ENCODE data around the gene SMOC2. TPM values are rescaled to one million over a fixed set of nuclear protein-coding genes. Genes with fewer than 3 reads are reported as not detected.

Gene SMOC2
- total RNA-seq, 1 donor from 2014 or later = 102 TPM

- H3K27me3 ChIP-seq = no peaks in the 10 kb centered on the region
- no peak for TF ChIP-seq CTCF (IDR thresholded peaks at IDR 0.05)
- no peaks in the 10 kb centered on the region for H3K36me3 ChIP-seq
- H3K4me3 ChIP-seq = no peak overlapping the region
- H3K9me3 ChIP-seq = no peaks in the 10 kb centered on the region
- H3K27ac ChIP-seq = no peak overlapping the region
- DNase-seq (ENCODE audit: low spot score in 2 of 2) = no peak
- peaks cover 3 to 11% of the 10 kb centered on the region in 2 donors for H3K4me1 ChIP-seq
- intact Hi-C loops (cut with DNase I) = no loop called here
Measured at GRCh38 chr6:168462289-168462853, 21.4 kb downstream of the SMOC2 start.

GRCh38 chr6:168464546-168464945 is 23.6 kb downstream of the SMOC2 start:
- DNase-seq (ENCODE audit: low spot score in 2 of 2) = no peak
- intact Hi-C loops (cut with DNase I) = no loop called here
- H3K4me1 ChIP-seq = peaks cover 3 to 15% of the 10 kb centered on the region in 2 donors
- H3K27me3 ChIP-seq = no peaks in the 10 kb centered on the region
- TF ChIP-seq CTCF (IDR thresholded peaks at IDR 0.05) = no peak
- H3K9me3 ChIP-seq = no peaks in the 10 kb centered on the region
- peaks cover 0 to 1% of the 10 kb centered on the region in 2 donors for H3K36me3 ChIP-seq
- H3K27ac ChIP-seq = peak overlapping the region; percentile 69 to 73
- H3K4me3 ChIP-seq = peak overlapping the region in 1 of 2 donors; percentile 32

GRCh38 chr6:168468045-168468444 is 27.1 kb downstream of the SMOC2 start:
- no peak overlapping the region for H3K4me3 ChIP-seq
- TF ChIP-seq CTCF (IDR thresholded peaks at IDR 0.05) = no peak
- H3K27ac ChIP-seq = no peak overlapping the region
- peaks cover 0 to 15% of the 10 kb centered on the region in 2 donors for H3K4me1 ChIP-seq
- no peaks in the 10 kb centered on the region for H3K27me3 ChIP-seq
- intact Hi-C loops (cut with DNase I) = no loop called here
- no peak for DNase-seq (ENCODE audit: low spot score in 2 of 2)
- no peaks in the 10 kb centered on the region for H3K9me3 ChIP-seq
- H3K36me3 ChIP-seq = peaks cover 0 to 3% of the 10 kb centered on the region in 2 donors

GRCh38 chr6:168469521-168469920 is 28.5 kb downstream of the SMOC2 start:
- intact Hi-C loops (cut with DNase I) = no loop called here
- Histone ChIP-seq H3K4me1 (peaks cover 0 to 15% of the 10 kb centered on the region in 2 donors), H3K9me3 (no peaks in the 10 kb centered on the region), H3K27me3 (no peaks in the 10 kb centered on the region), H3K36me3 (peaks cover 3% of the 10 kb centered on the region in 2 donors), H3K4me3 (no peak overlapping the region), H3K27ac (no peak overlapping the region)
- no peak for DNase-seq (ENCODE audit: low spot score in 2 of 2)
- no peak for TF ChIP-seq CTCF (IDR thresholded peaks at IDR 0.05)

- Histone ChIP-seq H3K9me3 (no peaks in the 10 kb centered on the region), H3K27me3 (no peaks in the 10 kb centered on the region), H3K4me1 (peaks cover 0 to 12% of the 10 kb centered on the region in 2 donors), H3K4me3 (no peak overlapping the region), H3K27ac (no peak overlapping the region), H3K36me3 (peaks cover 3% of the 10 kb centered on the region in 2 donors)
- no peak for DNase-seq (ENCODE audit: low spot score in 2 of 2)
- intact Hi-C loops (cut with DNase I) = no loop called here
- no peak for TF ChIP-seq CTCF (IDR thresholded peaks at IDR 0.05)
Measured at GRCh38 chr6:168469926-168470325, 28.9 kb downstream of the SMOC2 start.

- H3K4me1 ChIP-seq = peaks cover 0 to 4% of the 10 kb centered on the region in 2 donors
- no peak overlapping the region for H3K27ac ChIP-seq
- H3K4me3 ChIP-seq = no peak overlapping the region
- intact Hi-C loops (cut with DNase I) = no loop called here
- no peak for TF ChIP-seq CTCF (IDR thresholded peaks at IDR 0.05)
- no peaks in the 10 kb centered on the region for H3K27me3 ChIP-seq
- peaks cover 3% of the 10 kb centered on the region in 2 donors for H3K36me3 ChIP-seq
- DNase-seq (ENCODE audit: low spot score in 2 of 2) = no peak
- no peaks in the 10 kb centered on the region for H3K9me3 ChIP-seq
Measured at GRCh38 chr6:168472363-168472762, 31.4 kb downstream of the SMOC2 start.

Measured in ascending aorta (tissue), 2 donors.